Measurements from ENCODE around the gene GRIN2C. TPM values are rescaled to one million over a fixed set of nuclear protein-coding genes. Genes with fewer than 3 reads are reported as not detected.

Gene GRIN2C
- total RNA-seq, 2 experiments from 2014 or later = 0.45 TPM; not detected in 1

DNA sequence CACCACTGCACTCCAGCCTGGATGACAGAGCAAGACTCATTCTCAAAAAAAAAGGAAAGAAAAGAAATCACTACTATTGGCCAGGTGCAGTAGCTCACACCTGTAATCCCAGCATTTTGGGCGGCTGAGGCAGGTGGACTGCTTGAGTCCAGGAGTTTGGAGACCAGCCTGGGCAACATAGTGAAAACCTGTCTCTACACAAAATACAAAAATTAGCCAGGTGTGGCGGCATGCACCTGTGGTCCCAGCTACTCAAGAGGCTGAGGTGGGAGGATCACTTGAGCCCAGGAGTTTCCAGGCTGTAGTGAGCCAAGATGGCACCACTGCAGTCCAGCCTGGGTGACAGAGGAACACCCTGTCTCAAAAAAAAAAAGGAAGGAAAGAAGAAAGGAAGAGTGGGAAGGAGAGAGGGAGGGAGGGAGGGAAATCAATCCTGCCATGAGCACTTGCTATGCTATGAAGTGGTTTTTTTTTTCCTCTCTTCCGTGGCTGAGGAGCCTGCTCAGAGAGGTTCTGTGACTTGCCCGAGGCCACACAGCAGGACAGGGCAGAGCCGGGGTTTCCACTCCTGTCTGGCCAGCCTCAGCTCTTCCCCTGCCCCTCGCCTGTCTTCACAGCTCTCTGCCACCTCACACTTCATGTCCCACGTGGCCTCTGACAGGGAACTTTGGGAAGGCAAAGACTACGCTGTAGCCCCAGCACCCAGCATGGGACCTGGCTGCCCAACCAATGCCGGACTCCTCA, 10.9 kb downstream of the GRIN2C start:
- Mint-ChIP-seq H3K4me1 (peaks cover 9% of the 10 kb centered on the region), H3K9me3 (no peaks in the 10 kb centered on the region), H3K4me3 (no peak overlapping the region), H3K27ac (no peak overlapping the region), H3K36me3 (ENCODE audit: low read depth) (no peaks in the 10 kb centered on the region), H3K27me3 (peaks cover 19% of the 10 kb centered on the region)
- no peak for DNase-seq
- ChIA-PET POLR2A (no interaction called here), CTCF (interaction anchor here (1.2 kb wide), 1 partner anchor 15 kb away, joined by 3 read pairs; no protein-coding TSS in a partner anchor)

DNA sequence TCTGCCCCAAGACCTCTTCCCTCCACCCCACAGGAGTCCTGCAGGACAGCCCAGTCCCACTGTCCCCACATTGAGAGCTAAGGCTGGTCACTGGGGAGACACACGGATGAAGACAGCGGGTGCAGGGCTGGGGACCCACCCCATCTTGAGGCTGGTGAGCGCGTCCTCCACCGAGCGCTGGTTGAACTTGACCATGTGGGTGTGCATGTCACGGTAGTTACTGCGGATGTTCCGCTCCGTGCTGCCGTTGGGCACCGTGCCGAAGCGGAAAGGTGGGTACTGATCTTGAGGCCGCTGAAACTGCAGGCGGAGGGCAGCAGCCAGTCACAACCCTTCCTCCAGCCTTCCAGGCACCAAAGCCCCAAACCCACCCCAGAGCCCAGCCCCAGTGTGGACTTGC, 13.1 kb downstream of the GRIN2C start:
- H3K36me3 Mint-ChIP-seq (ENCODE audit: low read depth) = no peaks in the 10 kb centered on the region
- H3K9me3 Mint-ChIP-seq = no peaks in the 10 kb centered on the region

DNA sequence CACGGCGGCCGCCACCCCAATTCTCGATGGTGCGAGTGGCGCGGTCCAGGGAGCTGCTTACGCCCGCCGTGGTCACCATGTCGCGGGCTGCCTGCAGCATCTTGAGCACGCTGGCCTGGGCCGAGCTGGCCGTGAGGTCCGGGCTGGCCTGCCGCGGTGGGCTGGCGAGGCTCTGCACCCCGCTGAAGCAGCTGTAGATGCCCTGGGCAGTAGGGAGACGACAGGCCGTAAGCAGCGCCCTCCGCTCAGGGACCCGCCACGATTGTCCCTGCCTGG, 16.4 kb downstream of the GRIN2C start:
- no peak for DNase-seq
- Mint-ChIP-seq H3K9me3 (no peaks in the 10 kb centered on the region), H3K27me3 (peaks cover 16% of the 10 kb centered on the region), H3K36me3 (ENCODE audit: low read depth) (peaks cover 2% of the 10 kb centered on the region), H3K4me1 (peaks cover 10% of the 10 kb centered on the region), H3K27ac (no peak overlapping the region), H3K4me3 (no peak overlapping the region)
- ChIA-PET CTCF (interaction anchor here (1.1 to 1.7 kb wide), 5 partner anchors 13 to 186 kb away, joined by 3 to 5 read pairs (median 4); partner anchors contain the start of genes FDXR and GRIN2C), POLR2A (interaction anchor here (0.7 to 1.5 kb wide), 2 partner anchors 10 to 169 kb away, joined by 3 to 4 read pairs; partner anchors contain the start of gene MRPL58)

More for the DNA sequence above, 13.1 kb downstream of the GRIN2C start:
- Mint-ChIP-seq H3K27ac (no peak overlapping the region), H3K27me3 (peaks cover 19% of the 10 kb centered on the region), H3K4me1 (no peaks in the 10 kb centered on the region), H3K4me3 (no peak overlapping the region)
- ChIA-PET CTCF (no interaction called here), POLR2A (interaction anchor here (1.1 kb wide), 1 partner anchor 26 kb away, joined by 3 read pairs; the partner anchor contains the start of gene FDXR)
- no peak for DNase-seq

DNA sequence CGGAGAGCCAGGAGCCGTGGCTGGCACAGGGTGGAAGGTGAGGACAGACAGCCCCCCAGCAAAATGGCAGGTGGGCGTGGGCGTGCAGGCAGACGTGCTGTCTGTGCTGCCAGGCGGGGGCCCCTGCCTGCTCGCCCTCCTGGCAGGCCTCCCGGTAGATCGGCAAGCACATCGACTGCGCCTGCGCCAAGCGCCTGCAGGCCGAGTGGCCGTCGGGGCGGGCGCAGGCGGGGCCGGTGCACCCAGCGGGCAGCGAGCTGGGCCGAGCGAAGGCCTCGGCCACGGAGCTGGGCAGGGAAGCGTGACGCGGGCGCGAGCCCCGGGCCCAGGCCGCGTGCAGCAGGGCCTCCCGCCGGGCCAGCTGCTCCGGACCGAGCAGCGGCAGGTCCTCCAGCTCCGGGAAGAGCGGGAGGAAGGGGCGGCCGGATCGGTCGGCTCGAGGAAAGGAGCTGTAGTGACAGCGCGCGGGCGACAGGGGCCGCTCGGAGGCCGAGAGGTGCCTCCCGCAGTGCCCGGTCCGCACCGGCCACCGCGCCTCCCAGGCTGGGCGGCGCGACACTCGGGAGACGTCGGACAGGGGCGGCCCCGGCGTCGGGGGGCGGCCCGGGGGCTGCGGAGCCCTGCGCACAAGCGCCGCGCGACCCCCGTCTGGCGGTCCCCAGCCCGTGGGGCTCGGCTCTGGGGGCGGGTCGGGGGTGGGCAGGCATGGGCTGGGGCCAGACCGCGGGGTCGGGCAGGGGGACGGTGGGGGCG, 16.9 kb downstream of the GRIN2C start:
- Mint-ChIP-seq H3K27ac (no peak overlapping the region), H3K36me3 (ENCODE audit: low read depth) (peaks cover 2% of the 10 kb centered on the region), H3K4me3 (no peak overlapping the region), H3K4me1 (peaks cover 10% of the 10 kb centered on the region), H3K9me3 (no peaks in the 10 kb centered on the region), H3K27me3 (peaks cover 16% of the 10 kb centered on the region)
- CTCF ChIA-PET = interaction anchor here (1.2 to 1.7 kb wide), 4 partner anchors 13 to 186 kb away, joined by 3 to 5 read pairs (median 4); partner anchors contain the start of gene FDXR
- DNase-seq = no peak
- POLR2A ChIA-PET = interaction anchor here (0.7 to 1.5 kb wide), 2 partner anchors 10 to 169 kb away, joined by 3 to 4 read pairs; partner anchors contain the start of gene MRPL58

DNA sequence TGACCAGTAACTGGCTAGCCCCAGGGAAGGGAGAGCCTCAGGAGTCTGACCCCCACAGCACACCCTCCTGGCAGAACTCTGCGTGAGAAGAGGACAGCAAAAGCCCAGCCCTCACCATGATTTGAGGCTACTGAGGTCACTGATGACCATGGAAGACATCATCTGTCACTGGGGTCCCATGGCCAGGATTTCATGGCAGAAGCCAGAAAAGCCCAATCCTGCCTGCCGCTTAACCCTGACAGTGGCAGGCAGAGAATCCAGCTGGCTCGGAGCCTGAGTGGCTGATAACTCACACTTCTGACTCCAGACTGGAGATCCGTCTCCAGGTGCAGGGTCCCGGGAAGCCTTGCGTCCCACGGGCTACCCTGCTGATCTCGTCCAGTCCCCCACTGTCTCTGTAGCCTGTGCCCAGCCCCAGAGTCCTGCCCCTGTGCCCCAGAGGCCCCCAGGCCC, 17.5 kb downstream of the GRIN2C start:
- H3K27me3 Mint-ChIP-seq = peaks cover 16% of the 10 kb centered on the region
- H3K36me3 Mint-ChIP-seq (ENCODE audit: low read depth) = peaks cover 2% of the 10 kb centered on the region
- ChIA-PET CTCF (interaction anchor here (1.2 to 1.7 kb wide), 2 partner anchors 23 to 31 kb away, joined by 4 to 5 read pairs; partner anchors contain the start of gene FDXR), POLR2A (interaction anchor here (1.6 kb wide), 1 partner anchor 21 kb away, joined by 5 read pairs; no protein-coding TSS in a partner anchor)
- peaks cover 10% of the 10 kb centered on the region for H3K4me1 Mint-ChIP-seq
- no peak overlapping the region for H3K4me3 Mint-ChIP-seq
- no peak overlapping the region for H3K27ac Mint-ChIP-seq
- H3K9me3 Mint-ChIP-seq = no peaks in the 10 kb centered on the region
- no peak for DNase-seq

DNA sequence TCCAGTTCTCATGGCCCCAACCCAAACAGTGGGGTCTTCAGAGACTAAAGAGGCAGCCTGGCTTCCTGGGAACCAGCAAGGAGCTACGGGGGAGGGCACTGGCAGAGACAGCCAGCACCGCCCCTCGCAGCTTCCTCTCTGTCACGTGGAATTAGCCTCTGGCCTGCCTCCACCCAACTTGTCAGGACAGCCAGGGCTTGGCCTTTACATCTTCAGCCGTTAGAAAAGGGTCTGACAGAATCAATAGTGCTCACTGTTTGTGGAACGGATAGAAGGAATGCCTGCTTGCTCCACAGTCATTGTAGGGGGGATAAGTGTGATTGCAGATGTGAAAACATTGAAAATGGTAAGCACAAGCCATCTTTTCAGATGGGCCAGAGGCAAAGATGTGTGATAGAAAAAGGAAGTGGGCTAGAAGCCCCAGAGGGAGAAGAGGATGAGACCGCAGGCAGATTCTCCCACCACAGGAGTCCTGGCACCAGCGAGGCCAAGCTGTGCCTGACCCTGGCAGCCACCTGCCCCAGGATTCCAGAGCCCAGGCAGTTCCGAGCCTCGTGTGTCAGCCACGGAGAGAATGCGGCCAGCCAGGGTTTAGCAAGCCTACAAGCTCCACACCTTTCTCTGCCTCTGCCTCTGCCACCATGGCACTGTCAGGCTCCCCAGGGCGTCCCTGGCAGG, 18.6 kb downstream of the GRIN2C start:
- Mint-ChIP-seq H3K27ac (no peak overlapping the region), H3K4me3 (no peak overlapping the region), H3K27me3 (peaks cover 16% of the 10 kb centered on the region), H3K36me3 (ENCODE audit: low read depth) (peaks cover 10% of the 10 kb centered on the region), H3K9me3 (no peaks in the 10 kb centered on the region), H3K4me1 (peaks cover 10% of the 10 kb centered on the region)
- ChIA-PET CTCF (no interaction called here), POLR2A (interaction anchor here (1.6 kb wide), 1 partner anchor 23 kb away, joined by 5 read pairs; no protein-coding TSS in a partner anchor)
- DNase-seq = no peak

DNA sequence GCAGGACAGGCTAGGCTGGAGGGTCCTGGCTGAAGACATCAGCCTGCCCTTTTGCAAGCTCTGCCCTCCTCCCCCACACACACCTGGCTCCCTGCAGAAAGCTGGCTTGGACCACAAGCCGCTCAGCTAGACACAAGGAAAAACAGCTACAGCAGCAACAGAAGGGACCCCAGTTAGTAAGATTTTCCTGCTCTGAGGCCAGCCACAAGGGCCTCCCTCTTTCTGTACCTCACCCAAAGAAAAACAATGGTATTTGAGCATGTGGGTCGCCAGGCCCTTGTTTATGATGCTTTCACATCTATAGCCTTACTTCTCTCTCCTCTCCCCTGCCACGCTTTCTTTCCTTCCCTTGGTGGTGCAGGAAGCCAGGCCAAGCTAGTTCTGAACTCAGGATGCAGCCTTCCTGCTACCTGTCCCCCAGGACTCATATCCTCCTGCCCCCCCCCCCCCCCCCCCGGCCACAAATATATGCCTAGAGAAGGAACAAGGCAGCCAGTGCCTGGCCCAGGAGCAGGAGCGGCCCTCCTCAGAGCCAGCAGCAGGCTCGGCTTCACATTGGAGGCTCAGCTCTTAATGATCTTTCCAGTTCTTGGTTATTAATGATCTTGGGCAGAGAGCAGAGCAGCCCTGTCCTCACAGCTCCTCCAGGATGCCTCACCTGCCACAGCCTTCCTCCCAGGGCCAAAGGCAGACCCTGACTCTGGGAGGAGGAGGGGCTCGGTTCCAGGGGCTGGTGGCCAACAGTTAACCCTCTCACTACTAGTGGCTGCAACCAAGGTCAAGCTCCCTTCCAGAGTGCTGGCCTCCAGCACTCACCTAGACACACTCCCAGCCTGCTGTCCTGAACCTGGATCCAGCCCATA, 19.5 kb downstream of the GRIN2C start:
- no peaks in the 10 kb centered on the region for H3K9me3 Mint-ChIP-seq
- peaks cover 10% of the 10 kb centered on the region for H3K4me1 Mint-ChIP-seq
- ChIA-PET POLR2A (interaction anchor here (1.6 kb wide), 1 partner anchor 23 kb away, joined by 5 read pairs; no protein-coding TSS in a partner anchor), CTCF (no interaction called here)
- no peak overlapping the region for H3K27ac Mint-ChIP-seq
- no peak for DNase-seq
- H3K36me3 Mint-ChIP-seq (ENCODE audit: low read depth) = peaks cover 14% of the 10 kb centered on the region
- H3K27me3 Mint-ChIP-seq = peaks cover 16% of the 10 kb centered on the region
- H3K4me3 Mint-ChIP-seq = no peak overlapping the region

DNA sequence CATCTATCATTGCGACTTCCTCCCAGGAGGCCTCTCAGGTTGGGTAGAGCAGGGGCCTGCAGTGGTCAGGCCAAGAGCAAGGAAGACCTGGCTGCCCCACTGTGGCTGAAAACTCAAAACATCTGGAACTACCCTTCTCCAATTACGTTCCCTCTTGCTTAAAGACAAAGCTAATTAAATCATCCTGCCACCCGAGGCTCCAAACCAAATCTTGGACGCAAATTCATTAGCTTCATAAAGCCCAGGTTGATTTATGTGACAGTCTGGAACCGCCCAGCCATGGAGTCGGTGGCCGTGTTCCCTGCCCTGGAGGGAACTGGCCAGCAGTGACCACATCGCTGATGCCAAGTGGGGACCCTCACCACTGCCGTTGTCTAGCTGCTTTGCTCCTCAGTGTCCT, 21.4 kb downstream of the GRIN2C start:
- Mint-ChIP-seq H3K27ac (no peak overlapping the region), H3K9me3 (no peaks in the 10 kb centered on the region), H3K4me1 (peaks cover 10% of the 10 kb centered on the region), H3K36me3 (ENCODE audit: low read depth) (peaks cover 14% of the 10 kb centered on the region), H3K4me3 (no peak overlapping the region), H3K27me3 (peaks cover 9% of the 10 kb centered on the region)
- ChIA-PET CTCF (interaction anchor here (1.1 to 1.3 kb wide), 2 partner anchors 27 to 47 kb away, joined by 3 read pairs; no protein-coding TSS in a partner anchor), POLR2A (no interaction called here)
- DNase-seq = no peak

DNA sequence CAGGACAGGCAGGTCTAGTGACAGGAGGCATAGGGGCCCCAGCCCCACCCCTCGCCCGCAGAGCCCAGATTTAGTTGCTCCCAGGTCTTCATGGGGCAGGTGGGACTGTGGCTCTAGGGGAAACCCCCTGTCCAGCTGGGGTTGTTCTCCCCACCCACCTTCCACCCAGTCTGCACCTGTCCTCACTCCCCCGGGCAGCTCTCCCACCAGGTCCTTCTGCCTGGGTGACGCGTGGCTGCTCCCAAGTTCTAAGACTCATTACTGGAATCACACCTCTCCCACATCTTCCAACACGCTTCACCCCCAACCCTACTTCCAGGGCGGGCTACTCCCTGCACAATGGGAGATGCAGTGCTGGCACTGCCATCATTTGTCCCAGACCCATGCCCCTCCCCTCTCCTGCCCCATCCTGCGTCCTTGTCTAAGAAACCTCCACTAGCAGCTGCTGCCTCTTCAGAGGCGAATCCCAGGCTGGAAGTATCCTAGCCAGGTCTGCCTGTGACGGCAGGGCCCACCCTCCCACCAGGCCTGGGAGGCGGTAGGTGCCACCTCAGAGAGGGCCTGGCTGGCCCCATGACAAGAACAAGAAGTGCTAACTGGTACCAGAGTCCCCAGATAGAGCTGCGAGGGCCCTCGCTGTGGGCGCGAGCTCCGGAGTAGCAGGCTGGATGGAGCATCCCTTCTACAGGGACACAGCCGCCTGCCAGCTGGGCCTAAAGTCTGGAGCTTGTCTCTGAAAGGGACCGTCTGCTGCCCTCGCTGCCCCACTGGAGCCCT, 22.8 kb downstream of the GRIN2C start:
- Mint-ChIP-seq H3K27ac (no peak overlapping the region), H3K4me3 (no peak overlapping the region), H3K27me3 (peaks cover 4% of the 10 kb centered on the region), H3K4me1 (peaks cover 10% of the 10 kb centered on the region), H3K36me3 (ENCODE audit: low read depth) (peaks cover 14% of the 10 kb centered on the region), H3K9me3 (no peaks in the 10 kb centered on the region)
- DNase-seq = no peak
- CTCF ChIA-PET = interaction anchor here (1.3 kb wide), 1 partner anchor 45 kb away, joined by 3 read pairs; no protein-coding TSS in a partner anchor
- POLR2A ChIA-PET = no interaction called here

DNA sequence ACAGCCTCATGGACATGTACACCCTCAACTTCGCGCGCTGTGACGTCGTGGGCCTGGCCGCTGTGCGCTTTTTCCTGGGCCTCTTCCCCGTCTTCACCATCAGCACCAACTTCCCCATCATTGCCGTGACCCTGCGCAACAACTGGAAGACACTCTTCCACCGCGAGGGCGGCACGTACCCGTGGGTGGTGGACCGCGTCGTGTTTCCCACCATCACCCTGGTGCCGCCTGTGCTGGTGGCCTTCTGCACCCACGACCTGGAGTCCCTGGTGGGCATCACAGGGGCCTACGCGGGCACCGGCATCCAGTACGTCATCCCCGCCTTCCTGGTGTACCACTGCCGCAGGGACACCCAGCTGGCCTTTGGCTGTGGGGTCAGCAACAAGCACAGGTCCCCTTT, 23.5 kb downstream of the GRIN2C start:
- peaks cover 14% of the 10 kb centered on the region for H3K36me3 Mint-ChIP-seq (ENCODE audit: low read depth)
- no peak overlapping the region for H3K4me3 Mint-ChIP-seq
- H3K9me3 Mint-ChIP-seq = no peaks in the 10 kb centered on the region
- H3K27ac Mint-ChIP-seq = no peak overlapping the region
- peaks cover 10% of the 10 kb centered on the region for H3K4me1 Mint-ChIP-seq
- CTCF ChIA-PET = no interaction called here
- POLR2A ChIA-PET = no interaction called here
- no peak for DNase-seq
- H3K27me3 Mint-ChIP-seq = peaks cover 2% of the 10 kb centered on the region

DNA sequence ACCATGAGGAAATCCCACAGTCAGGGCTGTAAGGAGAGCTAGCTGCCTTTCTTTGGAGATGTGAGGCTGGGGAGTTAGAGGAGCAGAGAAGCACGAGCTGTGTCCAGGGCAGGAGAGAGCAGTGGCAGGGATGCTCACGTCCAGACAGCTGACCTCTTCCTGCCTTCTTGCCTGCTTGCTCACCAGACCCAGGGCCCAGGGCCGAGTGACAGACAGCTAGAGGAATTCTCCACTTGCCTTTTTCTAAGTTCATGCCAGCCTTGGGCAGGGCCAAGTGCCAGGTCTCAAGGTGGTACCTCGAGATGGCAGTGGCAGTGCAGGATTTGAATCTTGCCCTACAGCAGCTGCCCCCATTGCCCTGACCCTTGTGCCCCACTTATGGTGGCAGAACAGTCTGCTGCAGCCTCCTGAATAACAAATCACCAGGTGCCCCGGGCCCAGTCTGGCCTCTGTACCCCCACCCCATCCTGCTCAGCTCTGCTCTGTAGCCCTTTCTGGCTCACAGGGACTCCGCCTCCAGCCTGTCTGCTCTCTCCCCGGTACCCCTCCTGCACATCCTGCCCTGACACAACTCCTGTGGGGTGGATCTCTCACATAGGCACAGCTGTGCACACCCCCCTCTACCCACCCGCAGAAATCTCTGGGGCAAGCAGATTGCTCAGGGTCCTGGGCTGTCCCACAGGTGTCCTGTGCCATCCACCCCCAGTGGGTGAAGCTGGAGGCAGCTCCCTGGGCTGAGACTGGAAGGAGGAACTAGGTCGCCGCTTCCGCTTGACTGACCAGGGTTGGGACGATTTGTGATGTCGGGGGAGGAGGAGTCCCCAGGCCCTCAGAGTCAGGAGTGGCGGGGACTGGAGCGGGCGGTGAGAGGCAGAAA, 25.9 kb downstream of the GRIN2C start:
- Mint-ChIP-seq H3K4me1 (no peaks in the 10 kb centered on the region), H3K9me3 (no peaks in the 10 kb centered on the region), H3K4me3 (no peak overlapping the region), H3K36me3 (ENCODE audit: low read depth) (peaks cover 14% of the 10 kb centered on the region), H3K27ac (no peak overlapping the region), H3K27me3 (no peaks in the 10 kb centered on the region)
- DNase-seq = no peak
- ChIA-PET CTCF (no interaction called here), POLR2A (interaction anchor here (1.4 kb wide), 1 partner anchor 10 kb away, joined by 4 read pairs; no protein-coding TSS in a partner anchor)
